ENCODE measurements around the gene EXOSC6.
"Not testable (repeated sequence)": the region's sequence is repeated elsewhere in the genome, so short reads cannot be mapped to it uniquely, and the experiment has no call there.

Gene EXOSC6

GRCh38 chr16:70203508-70203907 lies 48.2 kb downstream of the EXOSC6 start:
- not testable (repeated sequence) for H3K4me3 ChIP-seq (ENCODE audit: low read length); H2AFZ ChIP-seq (ENCODE audit: low read depth, low read length); H3K9me3 ChIP-seq (ENCODE audit: low read length); H3K36me3 ChIP-seq (ENCODE audit: insufficient read depth, low read length); H3K4me1 ChIP-seq (ENCODE audit: insufficient read depth, low read length); H3K27me3 ChIP-seq (ENCODE audit: insufficient read depth, low read length)

DNA sequence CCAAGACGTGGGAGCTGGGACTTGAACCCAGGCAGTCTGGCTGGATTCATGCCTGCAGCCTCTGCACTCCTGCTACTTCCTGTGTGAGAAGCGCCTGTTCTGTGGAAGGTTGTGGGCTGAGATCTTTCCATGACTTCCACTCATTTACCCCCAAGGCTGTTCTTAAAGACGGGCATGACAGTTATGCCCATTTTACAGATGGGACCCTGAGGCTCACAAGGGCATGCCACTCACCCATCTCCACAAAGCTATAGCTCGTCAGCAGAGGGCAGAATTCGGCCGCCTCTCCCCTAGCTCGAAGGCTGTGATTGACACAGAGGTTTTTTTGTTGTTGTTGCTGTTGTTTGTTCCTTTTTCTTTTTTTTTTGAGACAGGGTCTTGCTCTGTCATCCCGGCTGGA lies 51.7 kb downstream of the EXOSC6 start:
- not testable (repeated sequence) for H3K4me1 ChIP-seq (ENCODE audit: insufficient read depth, low read length); H3K9me3 ChIP-seq (ENCODE audit: low read length); H2AFZ ChIP-seq (ENCODE audit: low read depth, low read length); H3K4me3 ChIP-seq (ENCODE audit: low read length); H3K27me3 ChIP-seq (ENCODE audit: insufficient read depth, low read length); H3K36me3 ChIP-seq (ENCODE audit: insufficient read depth, low read length)

DNA sequence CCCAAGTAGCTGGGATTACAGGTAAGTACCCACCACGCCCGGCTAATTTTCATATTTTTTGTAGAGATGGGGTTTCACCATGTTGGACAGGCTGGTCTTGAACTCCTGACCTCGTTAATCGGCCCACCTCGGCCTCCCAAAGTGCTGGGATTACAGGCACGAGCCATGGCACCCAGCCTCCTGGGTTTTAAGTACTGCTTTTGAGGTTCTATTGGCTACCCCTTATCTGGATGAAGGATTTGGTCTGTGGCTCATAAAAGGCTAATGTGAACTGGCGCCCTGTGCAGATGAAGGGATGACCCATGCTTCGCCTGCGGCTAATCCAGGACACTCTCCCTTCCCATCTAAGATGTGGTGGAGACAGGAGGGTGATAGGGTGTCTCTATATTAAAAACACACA lies 52.6 kb downstream of the EXOSC6 start:
- H3K27me3 ChIP-seq (ENCODE audit: insufficient read depth, low read length); H2AFZ ChIP-seq (ENCODE audit: low read depth, low read length); H3K36me3 ChIP-seq (ENCODE audit: insufficient read depth, low read length); H3K4me1 ChIP-seq (ENCODE audit: insufficient read depth, low read length); H3K4me3 ChIP-seq (ENCODE audit: low read length); H3K9me3 ChIP-seq (ENCODE audit: low read length): not testable (repeated sequence)

DNA sequence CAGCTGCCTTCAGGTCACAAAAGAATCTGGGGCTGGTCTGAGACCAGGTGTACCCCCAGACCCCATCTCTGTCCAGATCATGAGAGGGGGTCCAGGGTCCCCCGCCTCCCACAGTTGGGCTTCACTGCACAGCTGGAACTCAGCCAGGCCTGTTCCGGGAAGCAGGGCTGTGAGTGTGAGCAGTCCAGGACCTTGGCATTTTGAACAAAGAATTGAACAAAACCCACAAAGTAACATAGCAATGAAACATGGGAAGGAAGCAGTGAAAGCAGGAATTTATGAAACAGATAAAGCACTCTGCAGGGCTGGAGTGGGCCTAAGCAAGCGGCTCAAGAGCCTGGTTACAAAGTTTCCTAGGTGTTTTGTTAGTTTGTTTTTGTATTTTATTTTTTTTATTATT lies 53.1 kb downstream of the EXOSC6 start:
- H2AFZ ChIP-seq (ENCODE audit: low read depth, low read length); H3K36me3 ChIP-seq (ENCODE audit: insufficient read depth, low read length): not testable (repeated sequence)

DNA sequence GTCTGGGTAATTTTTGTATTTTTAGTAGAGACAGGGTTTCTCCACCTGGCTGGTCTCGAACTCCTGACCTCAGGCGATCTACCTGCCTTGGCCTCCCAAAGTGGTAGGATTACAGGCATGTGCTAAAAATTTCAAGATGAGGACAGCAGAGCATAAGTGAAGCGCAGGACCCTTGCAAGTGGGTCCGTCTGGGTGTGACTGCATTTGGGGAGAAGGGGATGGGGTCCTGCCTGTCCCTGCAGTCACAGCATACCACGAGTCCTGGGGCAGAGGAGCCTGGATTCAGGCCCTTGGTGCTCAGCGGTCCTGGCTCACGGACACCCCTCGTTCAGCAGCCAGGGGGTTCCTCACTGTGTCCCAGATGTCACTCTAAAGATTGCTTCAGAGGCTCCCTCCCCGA lies 53.5 kb downstream of the EXOSC6 start:
- not testable (repeated sequence) for H3K27me3 ChIP-seq (ENCODE audit: insufficient read depth, low read length); H3K4me3 ChIP-seq (ENCODE audit: low read length); H3K4me1 ChIP-seq (ENCODE audit: insufficient read depth, low read length); H3K9me3 ChIP-seq (ENCODE audit: low read length); H2AFZ ChIP-seq (ENCODE audit: low read depth, low read length); H3K36me3 ChIP-seq (ENCODE audit: insufficient read depth, low read length)

More for the DNA sequence above, 53.1 kb downstream of the EXOSC6 start:
- H3K27me3 ChIP-seq (ENCODE audit: insufficient read depth, low read length); H3K4me3 ChIP-seq (ENCODE audit: low read length); H3K9me3 ChIP-seq (ENCODE audit: low read length); H3K4me1 ChIP-seq (ENCODE audit: insufficient read depth, low read length): not testable (repeated sequence)

DNA sequence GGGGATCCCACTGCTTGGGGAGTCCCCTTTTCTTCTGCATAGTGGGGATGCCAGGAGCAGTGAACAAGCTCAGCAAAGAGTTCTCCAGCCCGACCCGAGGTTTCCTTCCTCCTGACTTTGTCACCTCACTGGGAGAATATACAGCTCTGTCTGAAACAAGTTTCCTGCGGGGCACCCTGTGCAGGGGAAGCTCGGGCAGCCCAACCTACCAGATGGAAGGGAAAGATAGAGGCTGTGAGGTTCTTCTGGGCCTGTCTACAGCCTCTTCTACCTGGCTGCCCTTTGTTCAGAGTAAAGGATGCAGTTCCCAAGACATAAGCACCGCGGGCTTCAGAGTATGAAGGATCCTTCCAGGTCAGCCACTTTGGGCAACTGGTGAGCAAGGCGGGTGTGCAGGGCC lies 54.1 kb downstream of the EXOSC6 start:
- H3K9me3 ChIP-seq (ENCODE audit: low read length); H3K4me3 ChIP-seq (ENCODE audit: low read length): not testable (repeated sequence)

More for the DNA sequence above, 54.1 kb downstream of the EXOSC6 start:
- not testable (repeated sequence) for H3K36me3 ChIP-seq (ENCODE audit: insufficient read depth, low read length); H3K4me1 ChIP-seq (ENCODE audit: insufficient read depth, low read length); H2AFZ ChIP-seq (ENCODE audit: low read depth, low read length); H3K27me3 ChIP-seq (ENCODE audit: insufficient read depth, low read length)
